A673 (cell line): Measurements from ENCODE around the gene ADNP. TPM values are rescaled to one million over a fixed set of nuclear protein-coding genes. Genes with fewer than 3 reads are reported as not detected.

ENCODE experiments used
- BruUV-seq: library from RNA; stranded (reverse); fragments of 400-500 nt; replicated peaks from 2 replicates; lab custom pipeline; 2021; lab: Mats Ljungman, UMichigan
- CTCF ChIA-PET: fragments of 300-600 bp; sonication (Branson Sonifier 250); formaldehyde crosslinking; loops from one replicate; lab custom pipeline; 2022; ENCODE audit warnings: antibody characterized with exemption; lab: Charles Lee
- POLR2A ChIA-PET: fragments of 300-600 bp; sonication (Branson Sonifier 250); formaldehyde crosslinking; loops from one replicate; lab custom pipeline; 2022; ENCODE audit warnings: antibody characterized with exemption; ENCODE audit not compliant: low non-redundant PET; lab: Charles Lee
- DNase-seq: peaks from one replicate; pipeline ENCODE4 v3.0.0-alpha.2; 2015; ENCODE audit warnings: low spot score
- H3K27ac ChIP-seq: fragments of 200-600 bp; sonication (generic); 2 replicates; pipeline ENCODE4 v1.5.1; 2016; ENCODE audit warnings: mixed run types, low read depth, mild to moderate bottlenecking, mixed read lengths, antibody characterized with exemption, low read length; ENCODE audit not compliant: poor library complexity, severe bottlenecking
- H3K27me3 ChIP-seq: fragments of 200-600 bp; sonication (generic); replicated peaks from 2 replicates; pipeline ENCODE4 v1.6.1; 2017; ENCODE audit warnings: mixed run types, low read depth, mild to moderate bottlenecking, mixed read lengths, antibody characterized with exemption, low read length; ENCODE audit not compliant: insufficient read depth, poor library complexity
- H3K36me3 ChIP-seq: fragments of 200-600 bp; sonication (generic); 2 replicates; pipeline ENCODE4 v1.6.1; 2016; ENCODE audit warnings: mixed run types, mild to moderate bottlenecking, mixed read lengths, antibody characterized with exemption, low read length; ENCODE audit not compliant: insufficient read depth, poor library complexity, severe bottlenecking
- H3K4me1 ChIP-seq: fragments of 200-600 bp; sonication (generic); 2 replicates; pipeline ENCODE4 v1.6.1; 2017; ENCODE audit warnings: mixed run types, mild to moderate bottlenecking, mixed read lengths, antibody characterized with exemption, low read length; ENCODE audit not compliant: insufficient read depth, poor library complexity, severe bottlenecking
- H3K4me3 ChIP-seq: fragments of 200-600 bp; sonication (generic); 2 replicates; pipeline ENCODE4 v1.5.1; 2016; ENCODE audit warnings: low read depth, mixed run types, mild to moderate bottlenecking, mixed read lengths, low read length; ENCODE audit not compliant: poor library complexity, severe bottlenecking
- H3K9me3 ChIP-seq: fragments of 200-600 bp; sonication (generic); 2 replicates; pipeline ENCODE4 v1.6.1; 2016; ENCODE audit warnings: mixed run types, low read depth, mild to moderate bottlenecking, mixed read lengths, antibody characterized with exemption, low read length; ENCODE audit not compliant: poor library complexity, severe bottlenecking
- CTCF ChIP-seq: fragments of 300-800, 200-600 bp; sonication (generic); conservative IDR thresholded peaks from 2 replicates; pipeline ENCODE4 v1.5.1; 2017; ENCODE audit warnings: low read depth, mild to moderate bottlenecking, antibody characterized with exemption, low read length, moderate library complexity, mixed read lengths
- EZH2 ChIP-seq: fragments of 200-600 bp; sonication (generic); IDR thresholded peaks from 2 replicates; pipeline ENCODE4 v1.6.1; 2017; ENCODE audit warnings: borderline replicate concordance, low read depth, mild to moderate bottlenecking, mixed read lengths, antibody characterized with exemption, low read length; ENCODE audit not compliant: poor library complexity, severe bottlenecking
- intact Hi-C: fragments of 100-400 bp; cut with micrococcal nuclease; formaldehyde crosslinking; loops from one replicate; pipeline ENCODE4 v1.10.0; 2022; ENCODE audit not compliant: unreplicated experiment
- total RNA-seq: library from RNA; stranded (reverse); gene quantifications from 2 replicates; pipeline ENCODE4 v1.2.3, GENCODE V29; 2021

ADNP gene
- total RNA-seq, 1 experiment from 2014 or later: 108 TPM

- Histone ChIP-seq H3K27me3 (no peaks in the 10 kb centered on the region), H3K4me1 (no peaks in the 10 kb centered on the region), H3K36me3 (peaks cover 44% of the 10 kb centered on the region), H3K27ac (no peak overlapping the region), H3K9me3 (no peaks in the 10 kb centered on the region), H3K4me3 (no peak overlapping the region)
- ChIA-PET CTCF (no interaction called here), POLR2A (no interaction called here)
- BruUV-seq: no TSS peak
- TF ChIP-seq EZH2 (no peak), CTCF (no peak)
- intact Hi-C loops: no loop called here
- DNase-seq: no peak
Measured at GRCh38 chr20:50887576-50887975, 43.7 kb downstream of the ADNP start.

DNA sequence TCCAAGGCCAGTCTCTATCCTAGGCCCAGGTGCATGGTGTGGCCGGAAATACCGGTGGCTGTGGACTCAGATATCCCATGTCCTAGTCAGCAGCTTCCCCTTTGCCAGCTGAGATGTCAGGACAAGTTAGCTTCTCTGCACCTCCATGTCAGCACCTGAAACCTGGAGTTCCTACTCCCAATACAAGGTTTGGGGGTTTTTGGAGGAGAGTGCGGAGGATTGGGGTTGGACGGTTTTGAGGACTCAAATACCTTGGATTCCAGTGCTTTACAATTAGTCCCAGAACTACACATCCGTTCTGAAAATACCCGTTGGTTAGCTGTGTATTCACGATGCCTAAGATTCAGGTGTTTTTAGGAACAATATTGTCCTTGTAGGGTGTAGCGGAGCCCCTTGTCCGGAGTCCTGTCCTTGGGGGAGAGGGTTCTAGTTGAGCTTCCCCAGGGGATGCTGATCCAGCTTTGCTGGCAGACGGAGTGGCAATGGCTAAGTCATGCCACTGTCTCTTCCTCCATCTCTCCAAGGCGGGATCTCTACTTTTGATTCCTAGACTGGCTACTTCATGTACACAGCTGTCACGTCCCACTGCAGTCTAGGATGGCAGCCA is 45.0 kb downstream of the ADNP start:
- DNase-seq: no peak
- Histone ChIP-seq H3K4me3 (no peak overlapping the region), H3K27ac (no peak overlapping the region), H3K27me3 (no peaks in the 10 kb centered on the region), H3K4me1 (no peaks in the 10 kb centered on the region), H3K9me3 (no peaks in the 10 kb centered on the region), H3K36me3 (peaks cover 31% of the 10 kb centered on the region)
- CTCF ChIA-PET: no interaction called here
- POLR2A ChIA-PET: no interaction called here
- BruUV-seq: no TSS peak
- intact Hi-C loops: no loop called here
- TF ChIP-seq EZH2 (no peak), CTCF (no peak)

DNA sequence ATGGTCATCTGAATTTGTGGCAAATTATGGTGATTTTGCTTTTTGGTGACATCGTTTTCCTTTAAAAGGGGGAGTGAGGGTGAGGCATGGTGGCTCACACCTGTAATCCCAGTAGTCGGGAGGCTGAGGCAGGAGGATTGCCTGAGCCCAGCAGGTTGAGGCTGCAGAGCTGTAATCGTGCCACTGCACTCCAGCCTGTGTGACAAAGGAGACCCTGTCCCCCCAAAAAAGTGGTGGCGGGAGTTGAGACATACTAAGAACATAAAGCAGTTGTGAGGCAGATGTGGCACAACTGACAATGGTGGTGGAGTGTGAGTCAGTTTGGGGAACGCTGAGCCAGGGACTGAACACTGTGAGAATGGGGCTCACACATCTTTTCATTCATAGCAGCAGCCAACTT is 45.5 kb downstream of the ADNP start:
- DNase-seq: no peak
- Histone ChIP-seq H3K27me3 (no peaks in the 10 kb centered on the region), H3K4me1 (no peaks in the 10 kb centered on the region), H3K36me3 (peaks cover 26% of the 10 kb centered on the region), H3K4me3 (no peak overlapping the region), H3K27ac (no peak overlapping the region), H3K9me3 (no peaks in the 10 kb centered on the region)
- intact Hi-C loops: no loop called here
- ChIA-PET CTCF (no interaction called here), POLR2A (no interaction called here)
- TF ChIP-seq CTCF: no peak
- TF ChIP-seq EZH2: no peak
- BruUV-seq: no TSS peak
